ENCODE data around the gene ADAR.

Gene ADAR

GRCh38 chr1:154583773-154584172 is 24.2 kb downstream of the ADAR start:
- no peak for DNase-seq (ENCODE audit: low read depth)

DNA sequence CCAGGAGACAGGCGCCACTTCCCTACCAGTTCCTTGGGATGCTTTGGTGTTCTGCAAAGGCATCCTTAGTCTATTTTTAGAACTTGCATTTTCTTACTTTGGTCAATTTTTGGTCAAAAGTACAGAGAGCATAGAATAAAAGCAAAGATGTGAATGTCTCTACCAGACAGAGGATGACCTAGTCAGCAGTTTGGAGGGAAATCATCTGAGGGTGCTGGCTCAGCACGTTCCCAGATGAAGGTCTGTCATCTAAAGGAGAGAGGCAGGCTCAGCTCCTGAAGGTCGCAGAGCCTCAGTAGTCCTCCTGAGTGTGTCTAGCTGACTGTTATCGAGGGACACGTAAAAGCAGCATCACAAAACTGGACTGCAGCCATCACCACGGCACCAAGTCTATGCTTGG is 25.1 kb downstream of the ADAR start:
- DNase-seq (ENCODE audit: low read depth) = no peak

- DNase-seq (ENCODE audit: low read depth) = no peak
Measured at GRCh38 chr1:154581766-154582165, 26.2 kb downstream of the ADAR start.

DNA sequence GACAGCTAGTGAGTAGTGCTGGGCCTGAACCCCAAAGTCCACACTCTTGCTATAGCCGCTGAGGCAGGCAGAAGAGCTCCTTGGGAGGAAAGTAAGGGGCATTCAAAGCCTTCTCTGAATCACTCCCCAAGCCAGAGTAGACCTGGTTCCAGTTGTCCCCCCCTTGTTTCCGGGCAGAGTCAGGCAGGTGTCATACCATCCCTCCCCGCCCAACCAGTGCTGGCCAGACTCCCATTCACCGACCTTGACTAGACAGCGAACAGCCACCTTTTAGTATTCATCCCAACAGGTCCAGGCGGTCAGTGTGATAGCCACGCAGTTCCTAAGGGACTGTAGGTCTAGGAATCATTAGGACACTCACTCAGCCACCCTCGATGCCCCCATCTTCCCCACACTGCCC is 28.6 kb downstream of the ADAR start:
- DNase-seq (ENCODE audit: low read depth) = no peak

DNA sequence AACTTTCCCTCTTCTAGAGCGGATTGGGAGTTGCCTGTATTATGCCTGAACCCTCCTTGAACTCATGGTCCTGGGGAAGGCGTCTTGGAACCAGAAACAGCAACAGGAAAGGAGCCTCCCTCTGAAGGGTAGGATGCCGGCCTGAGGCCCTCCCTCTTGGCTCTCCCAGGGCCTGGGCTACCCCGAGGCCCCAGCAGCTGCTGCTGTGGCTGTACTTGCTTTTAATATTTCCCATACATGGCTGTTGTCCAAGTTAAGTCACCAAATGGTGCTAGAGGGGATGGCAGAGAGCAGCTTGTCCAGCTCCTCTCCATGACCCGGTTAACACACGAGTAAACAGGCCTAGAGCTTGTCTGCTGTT is 29.9 kb downstream of the ADAR start:
- no peak for DNase-seq (ENCODE audit: low read depth)

GRCh38 chr1:154577346-154578057 is 30.5 kb downstream of the ADAR start:
- DNase-seq (ENCODE audit: low read depth) = no peak

GRCh38 chr1:154575951-154576566 is 31.9 kb downstream of the ADAR start:
- no peak for DNase-seq (ENCODE audit: low read depth)

DNA sequence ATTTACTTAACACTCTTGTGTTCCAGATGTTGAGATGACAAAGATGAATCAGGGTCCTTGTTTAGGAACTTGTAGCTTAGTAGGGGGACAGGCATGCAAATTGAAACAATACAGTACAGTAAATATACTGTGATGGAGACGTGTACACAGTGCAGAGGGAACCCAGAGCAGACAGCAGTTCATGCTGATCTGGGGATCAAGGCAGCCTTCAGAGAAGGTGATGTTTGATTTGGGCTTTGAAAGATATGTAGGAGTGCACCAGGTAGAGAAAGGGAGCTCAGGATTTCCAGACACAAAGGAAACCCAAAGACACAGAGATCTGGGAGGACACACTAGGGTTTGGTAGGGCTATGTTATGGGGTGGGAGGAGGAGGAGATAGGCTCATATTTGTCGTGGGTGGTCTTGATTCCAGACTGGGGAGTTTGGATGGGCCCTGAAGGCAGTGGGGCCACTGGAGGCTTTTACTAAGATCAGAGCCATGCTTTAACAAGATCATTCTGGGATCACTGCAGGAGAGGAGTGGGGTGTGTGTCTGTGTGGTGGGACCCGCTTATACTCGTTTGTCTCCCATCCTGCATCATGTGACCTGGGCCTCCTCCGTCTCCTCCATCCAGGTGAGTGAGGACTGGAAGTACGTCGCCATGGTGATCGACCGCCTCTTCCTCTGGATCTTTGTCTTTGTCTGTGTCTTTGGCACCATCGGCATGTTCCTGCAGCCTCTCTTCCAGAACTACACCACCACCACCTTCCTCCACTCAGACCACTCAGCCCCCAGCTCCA is 32.6 kb downstream of the ADAR start:
- DNase-seq (ENCODE audit: low read depth) = no peak

DNA sequence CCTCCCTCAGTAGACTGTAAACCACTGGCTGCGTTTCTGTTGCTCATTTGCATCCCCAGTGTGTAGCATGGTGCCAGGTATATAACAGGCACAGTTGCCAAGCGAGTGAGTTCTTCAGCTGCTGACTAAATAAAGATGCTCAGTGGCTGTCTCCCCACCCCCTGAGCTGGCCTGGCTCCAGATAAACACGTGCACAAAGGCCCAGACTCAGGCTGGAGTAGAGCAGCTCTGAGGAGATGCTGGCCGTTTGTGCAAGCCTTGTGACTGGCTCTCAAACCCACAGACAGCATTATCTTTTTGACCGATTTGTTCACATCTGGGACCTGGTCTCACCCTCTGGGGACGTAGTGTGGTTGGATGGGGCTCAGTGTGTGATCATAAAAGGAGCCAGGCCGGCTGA is 33.3 kb downstream of the ADAR start:
- no peak for DNase-seq (ENCODE audit: low read depth)

- no peak for DNase-seq (ENCODE audit: low read depth)
Measured at GRCh38 chr1:154573168-154573510, 34.8 kb downstream of the ADAR start.

GRCh38 chr1:154572468-154573167 is 35.4 kb downstream of the ADAR start:
- no peak for DNase-seq (ENCODE audit: low read depth)

DNA sequence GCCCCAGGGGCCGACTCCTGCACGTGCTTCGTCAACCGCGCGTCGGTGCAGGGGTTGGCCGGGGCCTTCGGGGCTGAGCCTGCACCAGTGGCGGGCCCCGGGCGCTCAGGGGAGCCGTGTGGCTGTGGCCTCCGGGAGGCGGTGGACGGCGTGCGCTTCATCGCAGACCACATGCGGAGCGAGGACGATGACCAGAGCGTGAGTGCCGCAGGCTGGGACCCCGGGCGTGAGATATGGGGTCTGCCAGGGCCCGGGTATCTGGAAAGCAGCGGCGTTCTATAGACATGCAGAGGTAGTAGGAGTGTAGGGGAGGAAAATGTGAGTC is 36.1 kb downstream of the ADAR start:
- DNase-seq (ENCODE audit: low read depth) = no peak

DNA sequence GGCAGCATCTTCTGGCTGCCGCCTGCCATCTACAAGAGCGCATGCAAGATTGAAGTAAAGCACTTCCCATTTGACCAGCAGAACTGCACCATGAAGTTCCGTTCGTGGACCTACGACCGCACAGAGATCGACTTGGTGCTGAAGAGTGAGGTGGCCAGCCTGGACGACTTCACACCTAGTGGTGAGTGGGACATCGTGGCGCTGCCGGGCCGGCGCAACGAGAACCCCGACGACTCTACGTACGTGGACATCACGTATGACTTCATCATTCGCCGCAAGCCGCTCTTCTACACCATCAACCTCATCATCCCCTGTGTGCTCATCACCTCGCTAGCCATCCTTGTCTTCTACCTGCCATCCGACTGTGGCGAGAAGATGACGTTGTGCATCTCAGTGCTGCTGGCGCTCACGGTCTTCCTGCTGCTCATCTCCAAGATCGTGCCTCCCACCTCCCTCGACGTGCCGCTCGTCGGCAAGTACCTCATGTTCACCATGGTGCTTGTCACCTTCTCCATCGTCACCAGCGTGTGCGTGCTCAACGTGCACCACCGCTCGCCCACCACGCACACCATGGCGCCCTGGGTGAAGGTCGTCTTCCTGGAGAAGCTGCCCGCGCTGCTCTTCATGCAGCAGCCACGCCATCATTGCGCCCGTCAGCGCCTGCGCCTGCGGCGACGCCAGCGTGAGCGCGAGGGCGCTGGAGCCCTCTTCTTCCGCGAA is 36.6 kb downstream of the ADAR start:
- DNase-seq (ENCODE audit: low read depth) = no peak

DNA sequence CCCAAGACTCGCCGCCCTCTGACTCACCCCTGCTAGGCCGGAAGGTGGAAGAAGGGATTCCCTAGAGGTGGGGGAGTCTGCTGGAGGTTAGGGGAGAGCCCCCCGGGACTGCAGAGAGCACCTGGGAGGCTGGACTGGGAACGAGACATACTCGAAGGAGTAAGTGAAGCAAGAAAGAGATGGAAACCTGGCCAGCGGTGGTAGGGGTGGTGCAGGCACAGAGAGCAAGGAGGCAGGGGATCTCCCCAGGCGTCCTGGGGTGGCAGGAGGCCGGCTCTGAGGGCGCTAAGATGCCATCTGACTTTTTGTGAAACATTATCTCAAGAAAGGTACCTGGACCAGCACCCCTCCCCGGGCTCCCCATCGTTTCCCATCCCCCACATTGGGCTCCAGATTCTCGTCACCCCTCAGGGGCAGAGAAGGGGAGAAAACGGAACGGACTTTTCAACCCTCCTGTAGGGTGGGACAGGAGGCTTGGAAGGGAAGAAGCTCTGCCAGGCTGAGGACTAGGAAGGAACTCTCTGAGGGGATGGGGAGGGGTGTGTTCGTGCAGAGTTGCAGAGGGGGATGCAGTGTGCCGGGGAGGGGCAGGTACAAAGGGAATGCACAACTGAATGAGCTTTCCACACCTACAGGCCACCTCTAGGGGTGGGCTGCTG is 39.7 kb downstream of the ADAR start:
- DNase-seq (ENCODE audit: low read depth) = no peak

- peak; percentile 55 for DNase-seq (ENCODE audit: low read depth)
Measured at GRCh38 chr1:154567386-154568156, 40.4 kb downstream of the ADAR start, which contains the start of gene CHRNB2. CHRNB2 (plus strand) TSS chr1:154567778; CDS start chr1:154568045, 267 bp downstream.

GRCh38 chr1:154565876-154566275 is 42.1 kb downstream of the ADAR start:
- no peak for DNase-seq (ENCODE audit: low read depth)

DNA sequence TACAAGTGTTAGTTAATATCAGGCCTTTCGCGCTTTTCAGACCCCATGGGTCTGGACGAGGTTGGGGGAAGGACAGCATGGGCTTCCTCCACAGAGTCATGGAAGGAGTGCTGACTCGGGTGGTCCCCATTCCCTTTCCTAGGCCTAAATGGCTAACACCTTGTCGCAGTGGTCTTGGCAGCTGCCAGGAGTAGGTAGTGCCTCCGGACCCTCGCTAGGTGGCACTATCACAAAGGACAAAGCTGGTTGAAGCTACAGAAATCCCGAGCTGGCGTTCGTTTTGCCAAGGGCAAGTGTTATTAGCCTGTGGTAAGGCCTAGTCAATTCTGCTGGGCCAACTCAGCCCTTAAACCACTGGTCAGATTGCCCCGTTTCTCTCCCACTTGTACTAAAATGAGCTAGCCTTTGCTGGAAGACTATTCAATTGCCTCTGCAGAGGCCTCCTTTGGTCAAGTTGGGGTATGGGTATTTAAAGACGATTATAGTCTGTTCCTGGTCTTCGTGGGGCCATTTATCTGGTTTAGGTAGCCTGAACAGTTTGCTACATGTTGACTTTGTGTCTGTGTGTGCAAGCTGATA is 48.4 kb downstream of the ADAR start:
- DNase-seq (ENCODE audit: low read depth) = peak; percentile 82

- peak; percentile 99 for DNase-seq (ENCODE audit: low read depth)
Measured at GRCh38 chr1:154558720-154559465, 49.1 kb downstream of the ADAR start.

DNA sequence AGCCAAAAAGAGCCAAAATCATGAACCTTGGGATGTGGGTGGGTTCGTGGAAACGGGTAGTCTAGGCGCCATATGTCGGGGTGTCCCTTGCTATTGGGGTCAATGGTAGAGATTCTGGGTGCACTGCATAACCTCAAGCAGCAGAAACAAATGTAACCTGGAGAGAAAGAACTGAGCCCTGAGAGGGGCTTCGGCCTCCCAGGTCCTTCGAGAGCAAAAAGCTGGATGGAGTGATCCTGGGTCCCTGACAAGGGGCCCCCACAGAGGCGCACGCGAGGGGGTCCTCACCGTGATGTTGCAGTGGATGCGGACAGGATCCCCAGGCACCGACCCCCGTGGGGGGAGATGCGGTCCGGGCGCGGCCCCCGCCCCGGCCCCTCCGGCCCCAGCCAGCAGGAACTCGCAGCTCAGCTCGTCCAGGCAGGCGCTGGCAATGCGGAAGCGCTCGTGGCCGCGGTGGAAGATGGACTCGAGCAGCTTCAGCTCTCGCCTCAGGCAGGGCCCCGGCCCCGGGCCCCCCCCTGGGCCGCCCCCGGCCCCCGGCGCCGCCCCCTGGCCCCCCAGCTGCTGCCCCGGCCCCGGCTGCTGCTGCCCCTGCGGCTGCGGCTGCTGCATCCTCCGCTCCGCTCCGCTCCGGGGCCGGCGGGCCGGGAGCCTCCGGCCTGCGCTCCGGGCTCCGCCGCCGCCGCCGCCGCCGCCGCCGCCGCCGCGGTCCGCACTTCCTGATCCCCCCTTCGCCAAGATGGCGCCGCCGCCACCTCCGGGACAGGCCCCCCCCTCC is 49.9 kb downstream of the ADAR start, which contains the start of gene UBE2Q1:
Gene UBE2Q1 (minus strand): TSS at position 724 of the 781 bp plus-strand sequence. CDS start 109 bp downstream, at position 615.
- DNase-seq (ENCODE audit: low read depth) = peak; percentile 6
